COLO829 (cell line): Measurements from ENCODE around the gene DCUN1D3.

Source experiments
- DNase-seq: peaks from one replicate; pipeline ENCODE4 v3.0.0; 2012; ENCODE audit warnings: low spot score

The DCUN1D3 gene

DNA sequence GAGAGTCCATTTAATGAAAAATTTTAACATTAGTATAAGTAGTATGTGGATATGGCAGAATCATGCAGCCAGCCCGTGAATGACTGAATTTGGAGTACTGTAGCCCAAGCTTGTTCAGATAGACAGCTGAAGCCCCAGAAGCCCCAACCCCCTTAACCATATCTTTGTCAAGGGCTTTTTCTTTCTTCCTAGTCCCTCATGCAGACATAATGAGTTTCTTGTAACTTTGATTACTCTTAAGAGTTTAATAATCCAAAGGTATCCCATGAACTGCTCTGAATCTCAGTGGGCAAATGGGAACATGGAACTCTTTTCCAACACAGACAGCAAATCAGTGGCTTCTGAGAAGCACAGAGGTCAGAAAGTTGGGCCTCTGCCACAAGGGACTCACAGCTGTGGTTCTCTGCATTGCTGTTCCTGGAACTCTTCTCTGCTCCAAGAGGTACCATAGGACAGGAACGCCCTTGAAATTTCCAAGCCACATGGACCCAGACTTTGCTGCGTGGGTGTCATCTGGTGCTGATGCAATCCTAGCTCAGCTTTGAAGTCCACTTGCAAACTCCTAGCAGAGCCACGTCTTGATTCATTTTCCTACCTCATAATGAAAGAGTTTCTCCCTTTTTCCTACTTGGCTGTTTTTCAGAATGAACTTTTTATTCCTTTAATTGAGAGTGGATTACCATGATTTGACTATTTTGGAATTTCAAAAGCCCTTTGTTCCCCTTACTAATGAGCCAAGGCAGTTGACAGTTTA, 18.5 kb upstream of the DCUN1D3 start:
- DNase-seq: no peak

DNA sequence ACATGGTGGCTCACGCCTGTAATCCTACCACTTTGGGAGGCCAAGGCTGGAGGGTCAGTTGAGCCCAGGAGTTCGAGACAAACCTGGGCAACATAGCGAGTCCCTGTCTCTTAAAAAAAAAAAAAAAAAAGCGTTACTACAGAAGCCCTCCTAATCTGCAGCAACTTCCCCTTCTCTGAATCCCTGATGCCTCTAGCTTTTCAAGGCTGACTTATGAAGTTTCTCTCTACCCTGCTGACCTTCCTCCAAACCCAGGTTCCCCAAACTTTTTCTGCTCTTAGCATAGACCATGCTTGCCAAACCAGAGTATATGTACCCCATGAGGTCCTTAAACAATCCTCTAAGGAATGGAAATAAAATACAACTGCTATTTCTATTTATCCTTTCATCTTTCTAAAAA, 16.8 kb upstream of the DCUN1D3 start:
- no peak for DNase-seq

DNA sequence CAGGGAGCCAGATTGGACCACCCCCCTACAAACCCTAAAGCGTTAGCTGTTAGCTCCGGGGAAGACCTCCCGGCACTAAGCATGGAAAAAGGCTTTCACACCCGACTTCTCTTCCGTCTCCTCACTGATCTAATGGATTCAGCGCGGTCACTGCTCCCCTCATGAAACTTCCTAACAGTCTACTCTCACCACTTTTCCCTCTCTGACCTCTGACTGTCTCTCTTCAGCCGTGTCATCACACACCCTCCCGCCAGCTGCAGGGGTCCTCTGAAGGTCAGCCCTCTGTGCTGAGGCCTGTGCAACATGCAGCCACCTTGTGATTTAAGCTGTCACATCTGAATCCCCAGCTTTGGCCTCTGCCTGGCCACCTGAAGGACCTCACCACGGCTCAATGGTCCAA, 16.1 kb upstream of the DCUN1D3 start:
- DNase-seq: no peak

GRCh38 chr16:20911361-20911760, 11.2 kb upstream of the DCUN1D3 start:
- no peak for DNase-seq

- DNase-seq: no peak
Measured at GRCh38 chr16:20910781-20911321, 10.7 kb upstream of the DCUN1D3 start.

DNA sequence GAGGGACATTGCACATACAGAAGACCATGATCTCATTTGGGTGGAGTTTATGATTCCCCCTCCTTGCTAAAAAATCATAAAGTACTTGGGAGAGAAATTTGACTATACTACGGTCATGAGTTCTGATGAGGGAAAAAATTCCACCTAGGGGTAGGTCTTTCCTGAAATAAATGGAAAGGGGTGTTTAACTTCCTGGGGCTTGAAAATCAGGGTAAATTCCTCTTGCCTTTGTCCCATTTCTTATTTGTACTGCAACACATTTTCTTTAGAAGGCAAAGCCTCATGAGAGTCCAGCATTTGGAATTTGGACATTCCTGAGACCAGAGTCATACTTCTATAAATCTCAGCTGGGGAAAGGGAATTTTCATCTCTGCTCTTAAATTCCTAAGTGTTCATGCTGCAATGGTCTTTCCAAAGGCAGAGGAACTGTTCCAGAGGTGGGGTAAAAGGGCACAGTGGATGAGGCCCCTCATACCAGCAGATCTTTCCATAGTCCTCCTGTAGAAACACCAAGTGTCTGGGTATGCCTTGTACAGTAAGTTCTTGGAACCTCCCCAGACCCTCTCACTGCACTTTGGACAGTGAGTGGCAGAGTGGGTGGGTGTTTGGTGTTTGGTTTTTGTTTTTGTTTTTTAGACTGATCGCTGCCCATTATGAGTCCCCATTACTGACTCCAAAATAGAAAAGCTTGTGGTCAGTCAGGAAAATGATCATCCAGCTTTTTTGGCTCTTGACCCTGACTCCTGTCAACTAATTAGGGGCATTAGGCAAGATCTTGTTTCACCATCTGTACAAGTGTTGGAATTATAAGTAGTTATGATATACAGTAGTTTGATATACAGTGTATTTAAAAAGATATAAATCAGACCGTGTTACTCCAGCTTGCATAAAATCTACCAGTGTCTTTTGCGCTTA, 6.4 kb upstream of the DCUN1D3 start:
- DNase-seq: no peak

DNA sequence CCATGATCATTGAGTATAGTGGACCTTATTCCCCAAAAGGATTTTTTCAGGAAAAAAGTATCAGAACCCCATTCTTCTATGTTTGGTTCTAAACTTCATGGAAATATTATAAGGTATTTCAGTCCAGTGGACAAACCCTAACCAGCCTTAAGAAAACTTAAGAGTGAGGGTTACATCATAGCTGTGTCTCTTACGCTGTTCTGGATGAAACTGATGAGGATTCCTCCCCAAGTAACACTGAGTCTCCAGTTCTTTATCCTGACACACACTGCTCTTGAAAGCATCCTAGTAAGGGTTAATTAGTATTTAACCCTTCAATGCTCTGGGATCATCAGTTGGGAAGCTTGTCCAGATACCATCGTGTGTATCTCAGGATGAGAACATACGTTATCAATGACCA, 5.4 kb upstream of the DCUN1D3 start:
- DNase-seq: no peak

DNA sequence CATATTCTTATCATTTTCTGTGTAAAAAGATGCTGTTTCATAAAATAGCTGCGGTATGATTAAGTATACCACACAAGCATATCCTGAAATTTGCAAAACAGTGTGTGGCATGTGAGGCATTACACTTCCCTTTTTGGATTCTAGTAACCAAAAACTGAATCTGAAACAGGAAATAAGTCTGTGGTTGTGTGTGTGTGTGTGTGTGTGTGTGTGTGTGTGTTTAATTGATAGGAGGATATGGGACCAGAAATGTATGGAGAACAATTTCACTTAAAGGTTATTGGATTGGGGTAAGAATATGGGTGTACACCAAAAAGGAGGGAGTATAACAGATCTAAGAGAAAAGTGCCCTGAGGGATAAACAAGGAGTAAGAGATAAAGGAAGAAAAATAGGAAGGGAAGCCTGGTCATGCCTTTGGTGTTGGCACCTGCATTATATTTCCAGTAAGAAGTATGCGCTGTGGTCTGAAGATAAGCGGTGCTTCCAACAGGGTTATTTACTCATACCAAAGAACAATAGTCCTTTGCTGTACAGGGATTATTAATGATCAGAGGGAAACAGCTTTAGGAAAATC, 4.4 kb upstream of the DCUN1D3 start:
- no peak for DNase-seq

GRCh38 chr16:20903899-20904506, 3.8 kb upstream of the DCUN1D3 start:
- no peak for DNase-seq

DNA sequence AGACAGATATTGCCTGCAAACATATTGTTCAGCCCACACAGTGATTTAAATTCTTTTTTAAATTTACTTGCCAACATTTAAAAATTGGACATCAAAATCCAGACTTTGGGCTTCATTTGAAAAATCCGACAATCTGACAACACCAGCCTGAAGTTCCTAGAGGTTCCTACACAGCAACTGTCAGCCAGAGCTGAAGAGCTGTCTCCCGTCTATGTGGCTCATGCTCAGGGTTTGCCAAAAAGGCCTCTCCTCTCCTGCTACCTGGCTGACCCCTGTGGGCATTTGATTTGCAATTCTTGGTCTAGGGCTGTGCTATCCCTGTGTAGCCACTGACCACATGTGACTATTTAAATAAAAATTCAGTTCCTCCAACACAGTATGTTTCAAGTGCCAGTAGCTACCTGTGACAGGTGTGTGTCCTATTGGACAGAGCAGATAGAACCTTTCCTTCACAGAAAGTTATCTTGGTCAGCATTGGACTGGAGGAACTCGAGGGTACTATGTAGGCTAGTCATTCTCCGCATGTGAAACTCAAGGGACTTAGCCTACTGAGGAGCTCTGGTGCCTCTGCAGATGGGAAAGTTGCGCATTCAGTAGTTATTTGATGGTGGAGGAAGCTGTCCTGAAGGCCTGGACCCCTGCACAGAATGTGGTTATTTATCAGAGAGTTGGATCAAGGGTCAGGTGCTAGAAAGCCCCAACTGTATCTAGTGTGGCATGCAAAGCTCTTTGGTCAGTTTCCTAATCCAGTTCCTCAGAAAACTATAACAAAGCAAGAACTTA, 3.1 kb upstream of the DCUN1D3 start:
- DNase-seq: no peak

DNA sequence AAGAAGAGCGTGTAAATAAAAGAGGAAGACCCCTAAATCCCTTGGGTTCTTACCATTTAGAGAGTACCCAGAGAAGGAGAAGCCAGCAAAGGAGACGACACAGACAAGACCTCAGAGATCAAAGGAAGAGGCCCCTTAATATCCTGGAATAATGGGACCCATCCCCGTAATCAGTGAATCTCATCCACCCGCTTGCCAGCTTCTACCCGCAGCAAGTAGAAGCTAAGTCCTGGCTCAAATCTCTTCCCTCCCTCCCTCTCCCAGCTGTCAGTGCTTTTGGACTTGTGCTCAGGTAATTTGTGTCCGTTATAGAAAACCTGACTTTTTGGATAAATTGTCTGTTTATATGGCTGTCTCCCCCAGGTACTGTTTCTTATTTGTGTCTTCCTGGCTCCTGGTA, 2.3 kb upstream of the DCUN1D3 start:
- no peak for DNase-seq

GRCh38 chr16:20901436-20902112, 1.4 kb upstream of the DCUN1D3 start:
- DNase-seq: no peak

DNA sequence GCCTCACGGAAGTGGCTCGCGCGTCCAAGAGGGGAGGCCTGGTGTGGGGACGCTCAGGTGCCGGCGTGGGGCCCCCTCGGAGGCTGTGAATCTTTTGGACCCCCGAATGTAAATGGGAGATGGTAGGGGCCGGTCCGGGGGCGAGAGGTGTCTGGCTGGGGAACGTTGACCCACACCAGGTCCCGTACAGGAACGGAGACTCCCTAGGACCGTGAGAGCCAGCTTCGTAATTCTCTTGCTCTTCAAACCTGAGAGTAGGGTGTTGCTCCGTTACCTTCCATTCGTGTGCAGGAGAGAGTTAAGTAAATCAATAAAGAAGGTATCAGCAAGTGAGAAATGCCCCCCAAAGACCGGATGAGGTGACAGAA, 894 bp upstream of the DCUN1D3 start:
- DNase-seq: no peak

DNA sequence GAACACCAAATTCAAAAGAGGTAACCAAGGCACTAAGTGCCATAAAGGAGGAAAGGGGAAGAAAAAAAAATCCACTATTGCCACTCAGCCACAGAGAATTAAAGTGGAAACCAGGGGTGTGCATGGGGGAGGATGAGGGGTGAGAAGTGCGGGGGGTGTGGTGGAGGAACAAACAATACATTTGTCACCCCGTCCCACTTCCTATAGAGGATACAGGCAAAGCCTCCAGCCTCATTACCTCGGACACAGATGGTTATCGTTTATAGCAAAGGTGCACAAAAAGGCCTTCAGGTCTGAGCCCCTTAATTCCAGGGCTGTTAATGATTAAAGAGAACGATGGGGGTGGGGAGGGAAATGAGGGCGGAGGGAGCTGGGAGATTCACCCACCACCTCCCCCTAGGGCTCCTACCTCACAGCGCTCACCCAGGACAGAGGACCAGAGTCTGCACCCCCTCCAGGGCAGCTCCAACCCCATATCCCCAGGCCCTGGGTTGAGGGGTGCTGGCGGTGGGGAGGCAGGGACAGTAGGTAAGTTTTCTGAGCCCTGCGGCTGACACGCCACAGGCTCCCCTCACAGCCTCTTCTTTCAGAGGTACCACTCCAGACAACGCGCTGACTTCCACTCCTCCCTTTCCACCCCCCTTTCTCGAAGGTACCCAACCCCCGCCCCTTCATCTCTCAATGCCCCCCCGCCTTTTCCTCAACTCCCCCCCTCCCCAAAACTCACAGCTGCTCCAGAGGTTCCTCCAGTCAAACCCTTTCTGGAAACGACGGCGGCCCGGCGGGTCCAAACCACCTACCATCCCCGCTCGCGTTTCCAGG, 470 bp downstream of the DCUN1D3 start:
- DNase-seq: no peak

DNA sequence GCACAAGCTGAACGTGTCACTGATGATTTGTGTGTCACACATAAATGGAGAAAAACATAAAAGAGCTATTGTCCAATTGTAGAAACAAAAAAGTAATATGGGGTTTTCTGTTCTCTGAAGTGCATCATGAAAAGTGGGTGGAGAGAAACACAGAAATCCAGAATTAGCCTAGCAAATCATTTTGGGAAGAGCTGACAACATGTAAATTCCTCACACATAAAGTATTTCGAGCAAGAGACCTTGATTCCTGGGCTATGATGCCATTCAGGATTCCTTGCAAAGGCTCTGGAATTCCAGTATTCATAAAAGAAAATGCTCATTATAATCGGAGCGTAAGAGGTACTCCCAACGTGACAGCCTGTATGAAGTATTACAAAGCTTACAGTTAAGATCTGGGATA, 1.1 kb downstream of the DCUN1D3 start:
- DNase-seq: no peak

DNA sequence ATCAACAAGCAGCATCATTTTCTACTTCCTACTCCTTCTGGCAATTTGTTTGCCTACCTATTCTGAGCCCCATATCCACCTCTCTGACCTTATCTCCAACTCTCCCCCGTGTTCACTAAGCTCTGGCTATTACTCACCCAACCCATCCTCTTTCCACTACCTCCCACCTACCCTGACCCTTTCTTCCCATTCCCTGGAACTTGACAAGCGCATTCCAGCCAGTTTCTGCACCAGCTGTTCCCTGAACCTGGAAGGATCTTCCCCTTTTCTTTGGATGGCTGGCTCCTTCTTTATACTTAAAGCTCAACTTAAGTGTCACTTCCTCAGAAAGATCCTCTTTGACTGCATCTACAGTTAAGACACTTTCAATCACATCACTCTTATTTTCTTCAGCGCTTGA, 2.2 kb downstream of the DCUN1D3 start:
- DNase-seq: no peak

- DNase-seq: peak; percentile 82
Measured at GRCh38 chr16:20897253-20897897, 2.8 kb downstream of the DCUN1D3 start.

GRCh38 chr16:20894388-20894787, 5.8 kb downstream of the DCUN1D3 start:
- no peak for DNase-seq

- DNase-seq: no peak
Measured at GRCh38 chr16:20889625-20890275, 10.4 kb downstream of the DCUN1D3 start.
